Measurements from ENCODE around the gene PDE11A.

PDE11A gene

GRCh38 chr2:177619986-177620385 is 452.6 kb downstream of the PDE11A start:
- no peaks in the 10 kb centered on the region for H3K36me3 ChIP-seq (ENCODE audit: insufficient read depth, low read length)
- no peaks in the 10 kb centered on the region for H3K27me3 ChIP-seq (ENCODE audit: control insufficient read depth, insufficient read depth, low read length)
- H3K4me2 ChIP-seq (ENCODE audit: low read length) = no peak overlapping the region
- no peak overlapping the region for H3K4me3 ChIP-seq (ENCODE audit: low read length)
- no peak overlapping the region for H3K9ac ChIP-seq (ENCODE audit: low read depth, low read length)
- peaks cover 5% of the 10 kb centered on the region for H3K4me1 ChIP-seq (ENCODE audit: control insufficient read depth, insufficient read depth, low read length)
- H3K9me3 ChIP-seq (replicated peaks; ENCODE audit: low read length) = no peaks in the 10 kb centered on the region

- H3K4me2 ChIP-seq (ENCODE audit: low read length) = peak overlapping the region; percentile 85
- peak overlapping the region; percentile 100 for H3K4me3 ChIP-seq (ENCODE audit: low read length)
- no peaks in the 10 kb centered on the region for H3K36me3 ChIP-seq (ENCODE audit: insufficient read depth, low read length)
- H3K27me3 ChIP-seq (ENCODE audit: control insufficient read depth, insufficient read depth, low read length) = no peaks in the 10 kb centered on the region
- H3K4me1 ChIP-seq (ENCODE audit: control insufficient read depth, insufficient read depth, low read length) = peaks cover 5% of the 10 kb centered on the region
- peak overlapping the region; percentile 100 for H3K9ac ChIP-seq (ENCODE audit: low read depth, low read length)
- H3K9me3 ChIP-seq (replicated peaks; ENCODE audit: low read length) = no peaks in the 10 kb centered on the region
These were observed 453.1 kb downstream of the PDE11A start for GRCh38 chr2:177619461-177619860.

- Histone ChIP-seq H3K9me3 (replicated peaks; ENCODE audit: low read length) (no peaks in the 10 kb centered on the region), H3K4me3 (ENCODE audit: low read length) (peak overlapping the region; percentile 100), H3K4me2 (ENCODE audit: low read length) (peak overlapping the region; percentile 85), H3K36me3 (ENCODE audit: insufficient read depth, low read length) (no peaks in the 10 kb centered on the region), H3K27me3 (ENCODE audit: control insufficient read depth, insufficient read depth, low read length) (no peaks in the 10 kb centered on the region), H3K4me1 (ENCODE audit: control insufficient read depth, insufficient read depth, low read length) (peaks cover 5% of the 10 kb centered on the region), H3K9ac (ENCODE audit: low read depth, low read length) (peak overlapping the region; percentile 100)
These were observed 454.0 kb downstream of the PDE11A start for GRCh38 chr2:177618255-177619253.

- Histone ChIP-seq H3K9me3 (replicated peaks; ENCODE audit: low read length) (no peaks in the 10 kb centered on the region), H3K27me3 (ENCODE audit: control insufficient read depth, insufficient read depth, low read length) (no peaks in the 10 kb centered on the region), H3K4me1 (ENCODE audit: control insufficient read depth, insufficient read depth, low read length) (peaks cover 5% of the 10 kb centered on the region), H3K9ac (ENCODE audit: low read depth, low read length) (peak overlapping the region; percentile 100), H3K36me3 (ENCODE audit: insufficient read depth, low read length) (no peaks in the 10 kb centered on the region), H3K4me3 (ENCODE audit: low read length) (peak overlapping the region; percentile 100), H3K4me2 (ENCODE audit: low read length) (peak overlapping the region; percentile 85)
These were observed 454.7 kb downstream of the PDE11A start for GRCh38 chr2:177617849-177618248.

- Histone ChIP-seq H3K9ac (ENCODE audit: low read depth, low read length) (no peak overlapping the region), H3K4me3 (ENCODE audit: low read length) (no peak overlapping the region)
These were observed 455.8 kb downstream of the PDE11A start for GRCh38 chr2:177616731-177617130.

GRCh38 chr2:177616066-177616465 is 456.5 kb downstream of the PDE11A start:
- no peak overlapping the region for H3K9ac ChIP-seq (ENCODE audit: low read depth, low read length)
- no peaks in the 10 kb centered on the region for H3K36me3 ChIP-seq (ENCODE audit: insufficient read depth, low read length)
- H3K4me2 ChIP-seq (ENCODE audit: low read length) = no peak overlapping the region
- no peaks in the 10 kb centered on the region for H3K9me3 ChIP-seq (replicated peaks; ENCODE audit: low read length)
- H3K4me3 ChIP-seq (ENCODE audit: low read length) = no peak overlapping the region
- H3K27me3 ChIP-seq (ENCODE audit: control insufficient read depth, insufficient read depth, low read length) = no peaks in the 10 kb centered on the region
- H3K4me1 ChIP-seq (ENCODE audit: control insufficient read depth, insufficient read depth, low read length) = peaks cover 5% of the 10 kb centered on the region

More at GRCh38 chr2:177616731-177617130, 455.8 kb downstream of the PDE11A start:
- H3K4me1 ChIP-seq (ENCODE audit: control insufficient read depth, insufficient read depth, low read length) = peaks cover 5% of the 10 kb centered on the region
- no peaks in the 10 kb centered on the region for H3K36me3 ChIP-seq (ENCODE audit: insufficient read depth, low read length)
- H3K27me3 ChIP-seq (ENCODE audit: control insufficient read depth, insufficient read depth, low read length) = no peaks in the 10 kb centered on the region
- H3K9me3 ChIP-seq (replicated peaks; ENCODE audit: low read length) = no peaks in the 10 kb centered on the region
- H3K4me2 ChIP-seq (ENCODE audit: low read length) = no peak overlapping the region

- no peaks in the 10 kb centered on the region for H3K9me3 ChIP-seq (replicated peaks; ENCODE audit: low read length)
- H3K4me2 ChIP-seq (ENCODE audit: low read length) = no peak overlapping the region
- H3K4me1 ChIP-seq (ENCODE audit: control insufficient read depth, insufficient read depth, low read length) = no peaks in the 10 kb centered on the region
- H3K36me3 ChIP-seq (ENCODE audit: insufficient read depth, low read length) = no peaks in the 10 kb centered on the region
- no peak overlapping the region for H3K9ac ChIP-seq (ENCODE audit: low read depth, low read length)
- no peaks in the 10 kb centered on the region for H3K27me3 ChIP-seq (ENCODE audit: control insufficient read depth, insufficient read depth, low read length)
- H3K4me3 ChIP-seq (ENCODE audit: low read length) = no peak overlapping the region
These were observed 459.9 kb downstream of the PDE11A start for GRCh38 chr2:177612659-177613058.

GRCh38 chr2:177611310-177611886 is 461.2 kb downstream of the PDE11A start:
- no peaks in the 10 kb centered on the region for H3K27me3 ChIP-seq (ENCODE audit: control insufficient read depth, insufficient read depth, low read length)
- no peak overlapping the region for H3K9ac ChIP-seq (ENCODE audit: low read depth, low read length)
- H3K4me2 ChIP-seq (ENCODE audit: low read length) = no peak overlapping the region
- no peaks in the 10 kb centered on the region for H3K9me3 ChIP-seq (replicated peaks; ENCODE audit: low read length)
- H3K4me3 ChIP-seq (ENCODE audit: low read length) = no peak overlapping the region
- H3K36me3 ChIP-seq (ENCODE audit: insufficient read depth, low read length) = no peaks in the 10 kb centered on the region
- H3K4me1 ChIP-seq (ENCODE audit: control insufficient read depth, insufficient read depth, low read length) = no peaks in the 10 kb centered on the region

- Histone ChIP-seq H3K36me3 (ENCODE audit: insufficient read depth, low read length) (no peaks in the 10 kb centered on the region), H3K9ac (ENCODE audit: low read depth, low read length) (no peak overlapping the region), H3K27me3 (ENCODE audit: control insufficient read depth, insufficient read depth, low read length) (no peaks in the 10 kb centered on the region), H3K4me2 (ENCODE audit: low read length) (no peak overlapping the region), H3K9me3 (replicated peaks; ENCODE audit: low read length) (no peaks in the 10 kb centered on the region), H3K4me3 (ENCODE audit: low read length) (no peak overlapping the region), H3K4me1 (ENCODE audit: control insufficient read depth, insufficient read depth, low read length) (no peaks in the 10 kb centered on the region)
These were observed 461.8 kb downstream of the PDE11A start for GRCh38 chr2:177610813-177611212.

- peak overlapping the region; percentile 51 for H3K4me2 ChIP-seq (ENCODE audit: low read length)
- no peaks in the 10 kb centered on the region for H3K4me1 ChIP-seq (ENCODE audit: control insufficient read depth, insufficient read depth, low read length)
- H3K9ac ChIP-seq (ENCODE audit: low read depth, low read length) = no peak overlapping the region
- H3K27me3 ChIP-seq (ENCODE audit: control insufficient read depth, insufficient read depth, low read length) = no peaks in the 10 kb centered on the region
- no peaks in the 10 kb centered on the region for H3K36me3 ChIP-seq (ENCODE audit: insufficient read depth, low read length)
- no peak overlapping the region for H3K4me3 ChIP-seq (ENCODE audit: low read length)
- no peaks in the 10 kb centered on the region for H3K9me3 ChIP-seq (replicated peaks; ENCODE audit: low read length)
These were observed 465.9 kb downstream of the PDE11A start for GRCh38 chr2:177606636-177607035.

GRCh38 chr2:177604271-177605065 is 468.1 kb downstream of the PDE11A start:
- Histone ChIP-seq H3K4me2 (ENCODE audit: low read length) (peak overlapping the region; percentile 32), H3K9ac (ENCODE audit: low read depth, low read length) (no peak overlapping the region), H3K27me3 (ENCODE audit: control insufficient read depth, insufficient read depth, low read length) (peaks cover 4% of the 10 kb centered on the region), H3K36me3 (ENCODE audit: insufficient read depth, low read length) (no peaks in the 10 kb centered on the region), H3K9me3 (replicated peaks; ENCODE audit: low read length) (no peaks in the 10 kb centered on the region), H3K4me1 (ENCODE audit: control insufficient read depth, insufficient read depth, low read length) (no peaks in the 10 kb centered on the region), H3K4me3 (ENCODE audit: low read length) (no peak overlapping the region)

Data from skeletal muscle satellite cell (primary cell).